HG03354 (cell line): ENCODE data around the gene SYDE2.

Source experiments
- ATAC-seq: cut with Tn5 transposase; IDR thresholded peaks from one replicate; pipeline ENCODE4 v1.9.1; 2021; ENCODE audit warnings: mild to moderate bottlenecking; ENCODE audit not compliant: unreplicated experiment, poor library complexity, severe bottlenecking

Gene SYDE2

DNA sequence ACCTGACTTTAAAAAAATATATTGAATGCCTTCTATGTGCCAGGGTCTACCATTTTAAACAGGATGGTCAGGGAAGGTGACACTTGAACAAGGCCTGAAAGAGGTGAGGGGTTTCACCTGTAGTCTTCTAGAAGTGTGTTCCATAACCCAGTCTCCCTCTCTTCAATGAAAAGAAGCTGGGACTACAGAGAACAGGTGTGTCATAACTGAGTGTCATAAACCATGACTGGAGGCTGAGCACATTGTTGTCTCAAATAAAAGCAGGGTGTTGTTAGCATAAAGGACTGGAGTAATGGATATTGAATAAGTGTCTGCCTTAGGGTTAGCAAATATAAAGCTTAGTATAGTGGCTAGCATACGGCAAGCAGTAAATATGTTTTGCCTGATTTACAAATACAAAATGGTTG is 65.4 kb downstream of the SYDE2 start:
- ATAC-seq: no peak

DNA sequence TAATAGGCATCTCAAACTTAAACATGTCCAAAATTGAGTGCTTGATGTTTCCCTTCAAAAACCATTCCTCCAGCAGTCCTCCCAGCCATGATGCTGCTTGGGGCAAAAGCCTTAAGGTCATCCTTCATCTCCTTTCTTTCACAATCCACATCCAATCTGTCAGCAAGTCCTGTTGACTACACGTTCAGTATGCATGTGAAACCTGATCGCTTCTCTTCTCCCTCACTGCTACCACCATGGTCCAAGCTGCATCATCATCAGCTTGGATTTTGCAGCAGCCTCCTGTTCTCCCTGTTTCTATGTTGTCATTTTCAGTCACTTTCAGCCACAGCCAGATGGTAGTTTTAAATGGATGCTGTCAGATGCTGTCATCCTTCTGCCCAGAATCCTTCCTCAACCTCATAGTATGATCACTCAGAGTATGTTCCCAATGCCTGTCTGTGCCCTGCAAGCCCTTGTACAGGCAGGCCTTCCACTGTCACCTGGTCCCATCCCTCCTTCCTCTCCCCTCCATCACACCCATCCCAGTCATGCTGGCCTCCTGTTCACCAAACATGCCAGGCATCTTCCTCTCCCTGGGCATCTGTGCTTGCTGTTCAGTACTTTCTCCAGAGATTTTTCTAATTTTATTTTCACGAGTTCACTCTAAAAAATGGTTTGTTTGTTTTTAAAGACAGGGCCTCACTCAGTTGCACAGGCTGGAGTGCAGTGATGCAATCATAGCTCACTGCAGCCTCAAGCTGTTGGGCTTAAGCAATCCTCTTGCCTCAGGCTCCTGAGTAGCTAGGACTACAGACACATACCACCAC is 66.0 kb downstream of the SYDE2 start:
- ATAC-seq: no peak

- ATAC-seq: no peak
These were observed 67.2 kb downstream of the SYDE2 start for GRCh38 chr1:85133565-85134159.

GRCh38 chr1:85132078-85132720 is 68.6 kb downstream of the SYDE2 start:
- no peak for ATAC-seq

DNA sequence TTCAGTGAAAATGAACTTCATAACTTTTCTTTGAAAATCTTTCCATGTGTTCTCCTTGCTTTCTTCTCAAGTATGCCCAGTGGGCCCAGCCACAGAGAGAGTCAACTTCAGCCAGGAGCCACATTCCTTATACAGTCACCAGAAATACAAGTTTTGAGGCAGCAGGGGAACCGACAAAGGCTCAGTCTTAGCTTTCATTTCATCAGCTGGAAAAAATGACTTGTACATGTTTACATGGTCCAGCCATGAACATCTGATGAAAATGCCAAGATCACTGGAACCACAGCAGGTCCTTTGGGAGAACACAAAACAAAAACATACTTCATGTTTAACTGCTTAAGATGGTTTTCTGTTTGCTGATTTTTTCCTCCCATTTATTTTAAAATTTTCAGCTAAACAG is 72.5 kb downstream of the SYDE2 start:
- ATAC-seq: no peak

GRCh38 chr1:85125891-85126290 is 74.9 kb downstream of the SYDE2 start:
- no peak for ATAC-seq

- no peak for ATAC-seq
These were observed 76.7 kb downstream of the SYDE2 start for GRCh38 chr1:85124091-85124490.

DNA sequence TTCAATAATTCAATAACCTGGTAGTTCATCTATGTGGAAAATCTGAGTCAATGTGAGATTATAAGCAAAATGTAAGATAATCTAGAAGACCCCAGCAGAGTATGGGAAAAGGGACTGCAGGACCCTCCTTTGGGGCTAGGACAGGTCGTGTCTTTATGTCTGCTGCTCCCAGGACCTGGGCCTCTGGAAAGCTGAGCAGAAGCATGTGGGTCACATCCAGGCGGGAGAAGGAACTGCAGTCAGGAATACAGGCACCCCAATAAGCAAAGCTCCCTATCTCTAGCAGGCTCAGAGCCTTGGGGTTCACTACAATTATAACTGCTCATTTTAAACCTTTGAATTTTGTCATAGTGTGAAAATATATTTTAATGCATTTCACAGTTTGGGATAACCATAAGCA is 78.6 kb downstream of the SYDE2 start:
- ATAC-seq: no peak

GRCh38 chr1:85121744-85122143 is 79.1 kb downstream of the SYDE2 start:
- no peak for ATAC-seq

GRCh38 chr1:85118751-85119150 is 82.1 kb downstream of the SYDE2 start:
- no peak for ATAC-seq

- no peak for ATAC-seq
These were observed 84.0 kb downstream of the SYDE2 start for GRCh38 chr1:85116856-85117255.

DNA sequence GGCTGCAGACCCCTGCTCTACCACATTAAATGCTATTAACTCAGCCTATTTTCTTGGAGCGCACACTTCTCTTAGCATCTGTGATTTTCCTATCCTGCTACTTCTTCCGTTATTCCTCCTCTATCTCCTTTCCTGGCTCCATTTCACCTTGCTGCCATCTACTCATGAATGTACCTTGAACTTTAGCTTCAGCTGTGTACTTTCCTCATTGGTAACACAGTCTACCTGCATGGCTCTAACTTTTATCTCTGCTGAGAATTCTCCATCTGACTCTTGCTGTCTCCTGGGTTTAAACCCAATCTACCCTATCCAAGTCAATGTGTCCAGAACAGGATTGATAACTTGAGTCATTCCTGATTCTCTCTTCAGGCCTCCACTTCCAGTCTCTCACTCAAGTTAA is 84.9 kb downstream of the SYDE2 start:
- ATAC-seq: no peak

GRCh38 chr1:85111695-85112094 is 89.1 kb downstream of the SYDE2 start:
- ATAC-seq: no peak

DNA sequence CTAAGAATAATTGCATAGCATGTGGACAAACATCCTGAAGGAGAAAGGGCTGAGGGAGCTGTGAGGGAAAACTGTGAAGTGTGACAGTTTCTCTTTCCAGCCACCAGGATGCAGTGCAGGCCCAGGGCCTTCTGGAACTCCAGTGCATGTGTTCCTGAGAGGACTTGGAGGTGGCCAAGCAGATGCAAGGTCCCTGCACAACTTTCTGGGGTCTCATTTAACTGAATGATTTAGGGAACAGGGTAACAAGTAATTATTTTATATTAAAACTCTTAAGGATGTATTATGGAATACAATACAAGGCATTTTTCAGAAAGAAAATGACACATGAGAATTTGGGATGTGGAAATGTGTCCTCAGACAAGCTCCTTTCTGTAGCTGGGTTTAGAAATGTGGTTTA is 91.3 kb downstream of the SYDE2 start:
- no peak for ATAC-seq
